ENCODE results near the gene SERPINB11.
"Not testable (repeated sequence)": the region's sequence is repeated elsewhere in the genome, so short reads cannot be mapped to it uniquely, and the experiment has no call there.

The SERPINB11 gene

GRCh38 chr18:63702660-63703059 is at the start of gene SERPINB11:
Gene SERPINB11 (plus strand): TSS chr18:63702960. CDS start chr18:63710194, 7,234 bp downstream.
- DNase-seq: no peak

DNA sequence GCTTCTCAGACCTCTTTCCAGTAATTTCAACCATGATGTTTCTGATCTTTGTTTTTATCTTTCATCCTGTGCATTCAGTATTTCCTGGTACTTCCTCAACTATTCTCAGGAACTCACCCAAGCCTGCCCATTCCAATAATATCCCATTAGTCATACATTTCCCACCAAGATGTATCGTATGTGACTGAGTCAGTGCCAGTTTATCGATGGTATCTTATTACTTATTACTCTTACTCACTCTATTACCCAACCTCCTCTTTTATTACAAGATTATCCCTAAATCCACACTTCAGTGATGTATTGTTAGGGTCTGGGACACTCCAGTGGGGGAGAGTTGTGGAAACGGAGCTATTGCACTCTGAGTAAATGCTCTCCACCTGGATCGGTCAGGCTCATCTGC is 43.8 kb upstream of the SERPINB11 start:
- DNase-seq: not testable (repeated sequence)

- DNase-seq: not testable (repeated sequence)
These were observed 41.0 kb upstream of the SERPINB11 start, which contains the start of gene SERPINB3 for GRCh38 chr18:63661750-63662149. Gene SERPINB3 (minus strand): TSS chr18:63661893. CDS start chr18:63661216, 677 bp downstream.

DNA sequence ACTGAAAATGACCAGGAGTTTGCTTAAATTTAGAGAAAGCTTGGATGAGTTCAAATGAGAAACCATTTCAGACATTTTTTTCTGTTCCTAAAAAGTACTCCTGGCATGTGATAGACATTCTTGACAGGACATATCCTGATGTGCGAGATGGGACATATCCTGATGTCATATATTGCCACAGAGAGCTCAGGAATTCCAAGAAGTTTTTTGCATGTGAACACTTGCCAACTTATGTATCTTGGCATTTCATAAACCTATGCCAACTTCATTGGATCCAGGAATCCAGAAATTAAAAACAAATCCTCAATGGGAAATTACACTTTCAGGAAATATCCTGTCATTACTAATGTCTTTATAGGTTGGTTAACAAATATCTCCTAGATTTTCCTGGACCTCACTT is 38.2 kb upstream of the SERPINB11 start:
- DNase-seq: no peak

DNA sequence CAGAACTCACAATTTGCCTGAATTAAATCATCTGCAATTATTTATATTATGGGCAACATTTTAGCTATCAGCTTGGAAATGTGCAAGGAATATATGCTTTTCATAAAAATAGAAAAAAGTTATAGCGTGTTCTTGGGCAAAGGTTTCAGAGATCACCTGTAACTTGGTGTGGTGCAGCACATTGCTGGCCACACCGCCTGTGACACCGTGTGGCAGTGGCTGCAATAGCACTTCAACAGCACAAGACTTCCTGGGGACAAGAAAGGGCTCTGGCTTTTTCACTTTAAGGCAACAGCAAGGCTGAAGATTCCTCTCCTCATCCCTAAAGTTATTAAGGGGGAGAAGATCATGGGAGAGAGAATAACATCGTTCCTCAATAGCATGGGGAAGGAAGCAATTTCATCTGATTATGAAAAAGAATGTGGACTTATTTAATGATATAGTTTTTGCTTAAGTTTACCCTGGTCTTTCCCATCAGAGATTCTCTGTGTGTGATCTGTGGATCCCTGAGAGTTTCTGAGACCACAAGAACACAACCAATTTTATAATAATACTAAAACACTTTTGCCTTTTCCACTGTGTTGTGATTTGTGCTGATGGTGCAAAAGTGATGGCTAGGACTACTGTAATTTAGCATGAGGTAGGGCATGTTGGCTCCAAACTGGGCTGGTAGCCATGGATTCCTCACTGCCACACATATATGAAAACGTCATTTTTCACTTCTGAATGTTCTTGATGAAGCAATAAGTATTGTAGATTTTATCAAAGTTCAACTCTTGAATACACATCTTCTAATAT is 26.0 kb upstream of the SERPINB11 start:
- DNase-seq: no peak

GRCh38 chr18:63677500-63678225 is 25.1 kb upstream of the SERPINB11 start:
- no peak for DNase-seq

GRCh38 chr18:63679820-63680606 is 22.7 kb upstream of the SERPINB11 start:
- DNase-seq: no peak

DNA sequence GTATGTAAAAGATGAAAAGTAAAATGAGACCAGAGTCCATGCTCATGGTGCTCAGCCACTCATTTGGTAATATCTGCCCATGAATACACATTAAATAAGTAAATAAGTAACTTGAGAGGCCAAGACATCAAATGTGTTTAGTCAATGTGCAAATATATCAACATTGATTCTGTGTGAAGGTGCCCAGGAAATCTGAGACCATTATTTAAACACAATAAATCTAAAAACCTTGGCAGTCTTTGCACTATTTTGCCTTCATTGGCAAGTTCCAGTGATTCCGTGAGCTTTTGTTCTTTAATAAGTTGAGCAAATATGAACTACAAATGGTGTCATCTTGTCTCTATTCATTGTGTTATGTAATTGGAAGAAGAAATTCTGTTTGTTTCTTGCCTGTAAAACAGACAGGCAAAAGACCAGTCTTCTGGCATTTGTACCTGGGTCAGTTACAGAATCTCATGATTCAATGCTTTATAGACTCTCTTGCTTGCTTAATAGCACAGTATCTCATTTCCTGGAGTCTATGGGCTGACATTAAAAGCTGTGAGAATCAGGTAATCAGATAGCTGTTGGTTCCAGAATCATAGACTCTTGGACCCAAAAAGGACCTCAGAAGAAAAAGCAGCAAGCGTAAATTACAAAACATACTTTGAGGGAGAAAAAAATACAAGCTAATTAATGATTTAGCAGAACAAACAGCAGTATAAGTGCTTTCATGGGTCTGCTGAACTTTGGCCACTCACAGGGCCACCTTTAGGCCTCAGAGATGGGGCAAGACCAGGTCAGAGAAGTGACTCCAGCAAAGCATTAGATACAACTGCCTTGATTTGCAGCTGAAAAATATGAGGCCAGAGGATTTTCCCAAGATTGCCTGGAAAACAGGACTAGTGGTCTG is 21.1 kb upstream of the SERPINB11 start:
- DNase-seq: no peak

DNA sequence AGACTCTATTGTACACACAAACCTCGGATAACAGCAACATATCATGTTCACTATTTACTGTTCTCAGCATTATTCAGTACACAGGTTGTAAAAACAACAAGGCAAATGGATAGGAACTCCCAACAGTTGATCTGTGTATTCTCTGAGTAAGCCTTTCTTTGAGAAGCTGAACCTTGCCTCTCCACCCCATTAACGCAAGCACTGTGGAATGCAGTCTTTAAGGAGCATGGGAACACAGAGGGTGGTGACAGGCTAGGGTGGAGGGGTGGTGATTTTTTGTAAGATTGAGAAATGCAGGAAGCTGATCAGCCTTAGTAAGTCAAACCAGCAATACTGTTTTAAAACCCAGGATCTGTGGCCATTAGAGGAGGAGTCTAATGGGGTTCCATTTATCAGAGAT is 19.6 kb upstream of the SERPINB11 start:
- no peak for DNase-seq

GRCh38 chr18:63683890-63684289 is 18.9 kb upstream of the SERPINB11 start:
- no peak for DNase-seq

DNA sequence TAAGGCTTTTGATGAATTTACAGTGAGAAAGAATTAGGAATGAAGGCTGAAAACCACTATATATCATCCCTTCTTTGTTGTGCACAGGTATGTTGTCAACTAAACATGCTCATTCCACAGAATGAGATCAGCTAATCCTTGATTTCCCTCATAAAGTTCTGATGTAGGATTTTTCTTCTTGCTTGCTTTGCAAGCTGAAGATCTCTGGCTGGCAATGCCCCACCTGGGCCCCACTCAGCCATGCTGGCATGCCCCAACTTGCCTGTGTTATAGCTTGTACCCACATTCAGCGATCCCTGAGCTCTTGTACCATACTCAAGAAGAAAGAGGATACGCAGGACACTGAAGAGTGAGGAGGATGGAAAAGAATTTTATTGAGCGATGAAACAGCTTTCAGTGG is 18.0 kb upstream of the SERPINB11 start:
- DNase-seq: no peak

GRCh38 chr18:63686871-63687270 is 15.9 kb upstream of the SERPINB11 start:
- DNase-seq: no peak

- no peak for DNase-seq
These were observed 13.7 kb upstream of the SERPINB11 start for GRCh38 chr18:63689064-63689463.

GRCh38 chr18:63697097-63697660 is 5.6 kb upstream of the SERPINB11 start:
- DNase-seq: no peak

GRCh38 chr18:63700501-63700900 is 2.3 kb upstream of the SERPINB11 start:
- DNase-seq: no peak

- no peak for DNase-seq
These were observed 808 bp upstream of the SERPINB11 start for GRCh38 chr18:63701952-63702351.

GRCh38 chr18:63705401-63705800 is 2.6 kb downstream of the SERPINB11 start:
- no peak for DNase-seq

DNA sequence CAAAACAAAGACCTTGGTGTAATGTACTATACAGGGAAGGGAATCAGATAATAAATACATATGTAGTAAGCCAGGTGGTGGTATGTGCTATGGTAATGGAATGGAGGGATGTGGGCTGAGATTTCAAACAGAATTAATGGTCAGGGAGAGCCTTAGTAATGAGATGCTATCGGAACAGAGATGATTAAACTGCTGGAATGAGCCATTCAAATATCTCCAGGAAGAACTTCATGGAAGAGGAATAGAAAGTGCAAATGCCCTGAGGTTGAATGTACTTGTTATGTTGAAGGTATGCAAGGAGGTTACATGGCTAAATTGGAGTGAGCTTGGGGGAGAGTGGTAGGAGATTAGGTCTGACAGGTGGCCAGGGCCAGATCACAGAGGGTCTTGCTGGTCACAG is 5.1 kb downstream of the SERPINB11 start:
- no peak for DNase-seq

GRCh38 chr18:63708650-63709049 is 5.9 kb downstream of the SERPINB11 start:
- DNase-seq: no peak

GRCh38 chr18:63725682-63726480 is 23.1 kb downstream of the SERPINB11 start:
- DNase-seq: no peak

- DNase-seq: no peak
These were observed 28.0 kb downstream of the SERPINB11 start for GRCh38 chr18:63730773-63731172.
